H1 (cell line): ENCODE measurements around the gene JAKMIP1. TPM values are rescaled to one million over a fixed set of nuclear protein-coding genes. Genes with fewer than 3 reads are reported as not detected.

Experiments
- CTCF ChIA-PET: fragments of 300-600 bp; sonication (Branson Sonifier 250); formaldehyde crosslinking; loops from one replicate; lab custom pipeline; 2021; ENCODE audit not compliant: partially characterized antibody; lab: Charles Lee
- POLR2A ChIA-PET: fragments of 300-600 bp; sonication (Branson Sonifier 250); formaldehyde crosslinking; loops from one replicate; lab custom pipeline; 2021; ENCODE audit warnings: inconsistent platforms; ENCODE audit not compliant: partially characterized antibody; lab: Charles Lee
- DNase-seq, 2 experiments: peaks; one replicate each; pipeline versions ENCODE4 v3.0.0 to v3.0.0-alpha.2; 2010 to 2022; ENCODE audit warnings: low spot score in 2 of 2, low read depth in 1 of 2, mixed read lengths in 1 of 2
- FAIRE-seq: peaks from 2 replicates; lab custom pipeline; 2011; peaks lifted over from hg19 to GRCh38; lab: Jason Lieb, UNC
- H2AFZ ChIP-seq: 2 replicates; pipeline ENCODE4 v1.8.1; 2012; ENCODE audit warnings: low read length, inconsistent platforms
- H2AK5ac ChIP-seq: 2 replicates; pipeline ENCODE4 v1.6.1; 2013; ENCODE audit warnings: low read depth, low read length
- H2BK120ac ChIP-seq: replicated peaks from 2 replicates; pipeline ENCODE3; 2013; ENCODE audit warnings: low read depth, low read length, inconsistent platforms
- H2BK12ac ChIP-seq: 2 replicates; pipeline ENCODE4 v1.6.1; 2013; ENCODE audit warnings: low read depth, low read length
- H2BK15ac ChIP-seq: 2 replicates; pipeline ENCODE4 v1.6.1; 2013; ENCODE audit warnings: low read length
- H2BK20ac ChIP-seq: 2 replicates; pipeline ENCODE4 v1.6.1; 2013; ENCODE audit warnings: low read length
- H2BK5ac ChIP-seq: 2 replicates; pipeline ENCODE4 v1.6.1; 2013; ENCODE audit warnings: low read depth, low read length
- H3K14ac ChIP-seq: 2 replicates; pipeline ENCODE4 v1.6.1; 2013; ENCODE audit warnings: inconsistent platforms; ENCODE audit not compliant: insufficient read length
- H3K18ac ChIP-seq: 2 replicates; pipeline ENCODE4 v1.6.1; 2013; ENCODE audit warnings: low read length; ENCODE audit errors: extremely low read depth
- H3K23ac ChIP-seq: 2 replicates; pipeline ENCODE4 v1.6.1; 2013; ENCODE audit warnings: inconsistent platforms; ENCODE audit not compliant: insufficient read length
- H3K23me2 ChIP-seq: 2 replicates; pipeline ENCODE4 v1.6.1; 2013; ENCODE audit warnings: low read depth, low read length
- H3K27ac ChIP-seq: 2 replicates; pipeline ENCODE4 v1.6.1; 2011; ENCODE audit warnings: low read depth, low read length, inconsistent platforms
- H3K27me3 ChIP-seq, 4 experiments: replicated peaks in 1 of 4; 1 replicate in 1 of 4; 2 replicates in 3 of 4; pipeline versions ENCODE4 v1.6.1 to v1.8.1; 2011 to 2013; ENCODE audit warnings: low read length in 3 of 4, mild to moderate bottlenecking in 3 of 4, inconsistent platforms in 2 of 4, mixed read lengths in 2 of 4, moderate library complexity in 1 of 4; ENCODE audit not compliant: control insufficient read depth in 3 of 4, insufficient read depth in 3 of 4; ENCODE audit errors: extremely low read depth in 1 of 4
- H3K36me3 ChIP-seq, 4 experiments: 2 replicates each; pipeline versions ENCODE4 v1.6.1 to v1.8.1; 2011 to 2013; ENCODE audit warnings: mild to moderate bottlenecking in 4 of 4, low read length in 3 of 4, moderate library complexity in 2 of 4, control low read depth in 1 of 4, inconsistent platforms in 1 of 4; ENCODE audit not compliant: insufficient read depth in 4 of 4, control insufficient read depth in 2 of 4
- H3K4ac ChIP-seq: replicated peaks from 2 replicates; pipeline ENCODE3; 2013; ENCODE audit warnings: low read length, low read depth, mixed read lengths, inconsistent platforms; ENCODE audit not compliant: insufficient read length
- H3K4me1 ChIP-seq, 4 experiments: replicated peaks in 1 of 4; 1 replicate in 1 of 4; 2 replicates in 3 of 4; pipeline versions ENCODE4 v1.6.1 to v1.8.1; 2011 to 2013; ENCODE audit warnings: low read length in 3 of 4, inconsistent platforms in 2 of 4, mixed read lengths in 1 of 4; ENCODE audit not compliant: insufficient read depth in 4 of 4, control insufficient read depth in 3 of 4
- H3K4me2 ChIP-seq, 2 experiments: 2 replicates each; pipeline versions ENCODE4 v1.6.1 to v1.8.1; 2011 to 2013; ENCODE audit warnings: low read depth in 2 of 2, low read length in 2 of 2, control low read depth in 1 of 2, inconsistent platforms in 1 of 2, mild to moderate bottlenecking in 1 of 2; ENCODE audit not compliant: insufficient read depth in 1 of 2
- H3K4me3 ChIP-seq, 4 experiments: fragments of 200-600, 300-600 bp in 1 of 4; sonication (generic), shearing (Covaris generic), sonication (Bioruptor Twin) in 1 of 4; 2 replicates each; pipeline versions ENCODE4 v1.5.1 to v1.8.1; 2011 to 2016; ENCODE audit warnings: low read length in 4 of 4, low read depth in 3 of 4, control low read depth in 2 of 4, inconsistent platforms in 2 of 4, mild to moderate bottlenecking in 2 of 4, mixed read lengths in 1 of 4, moderate library complexity in 1 of 4; ENCODE audit not compliant: insufficient read depth in 2 of 4; ENCODE audit errors: extremely low read depth in 1 of 4
- H3K56ac ChIP-seq: replicated peaks from 2 replicates; pipeline ENCODE3; 2013; ENCODE audit warnings: low read depth, mild to moderate bottlenecking, mixed read lengths, low read length, inconsistent platforms; ENCODE audit not compliant: insufficient read length
- H3K79me1 ChIP-seq: 2 replicates; pipeline ENCODE4 v1.6.1; 2013; ENCODE audit warnings: low read depth, low read length, control low read depth
- H3K79me2 ChIP-seq, 2 experiments: 2 replicates each; pipeline versions ENCODE4 v1.6.1 to v1.8.1; 2012 to 2013; ENCODE audit warnings: low read length in 2 of 2, mild to moderate bottlenecking in 2 of 2, inconsistent platforms in 1 of 2; ENCODE audit not compliant: insufficient read depth in 2 of 2, control insufficient read depth in 1 of 2
- H3K9ac ChIP-seq, 4 experiments: replicated peaks in 1 of 4; 1 replicate in 1 of 4; 2 replicates in 3 of 4; pipeline versions ENCODE4 v1.6.1 to v1.8.1; 2011 to 2013; ENCODE audit warnings: low read depth in 3 of 4, low read length in 3 of 4, control low read depth in 2 of 4, mild to moderate bottlenecking in 2 of 4, moderate library complexity in 2 of 4, inconsistent platforms in 1 of 4; ENCODE audit errors: extremely low read depth in 1 of 4
- H3K9me3 ChIP-seq, 2 experiments: 2 replicates each; pipeline versions ENCODE4 v1.6.1 to v1.8.1; 2012 to 2013; ENCODE audit warnings: mild to moderate bottlenecking in 2 of 2, moderate library complexity in 2 of 2, control low read depth in 1 of 2, inconsistent platforms in 1 of 2, low read depth in 1 of 2, low read length in 1 of 2, mixed read lengths in 1 of 2; ENCODE audit not compliant: insufficient read depth in 2 of 2
- H4K20me1 ChIP-seq, 2 experiments: replicated peaks in 1 of 2; 2 replicates each; pipeline versions ENCODE3 to v1.8.1; 2011 to 2013; ENCODE audit warnings: inconsistent platforms in 2 of 2, low read length in 2 of 2, mild to moderate bottlenecking in 1 of 2; ENCODE audit not compliant: insufficient read depth in 2 of 2, control insufficient read depth in 1 of 2
- H4K5ac ChIP-seq: 2 replicates; pipeline ENCODE4 v1.6.1; 2013; ENCODE audit warnings: low read length, low read depth, mixed read lengths, inconsistent platforms; ENCODE audit not compliant: insufficient read length
- H4K8ac ChIP-seq: 2 replicates; pipeline ENCODE4 v1.8.0; 2013; ENCODE audit warnings: mild to moderate bottlenecking, moderate library complexity, low read length, inconsistent platforms; ENCODE audit not compliant: insufficient read depth; ENCODE audit errors: extremely low read depth
- H4K91ac ChIP-seq: replicated peaks from 2 replicates; pipeline ENCODE3; 2013; ENCODE audit warnings: low read length, mixed read lengths, inconsistent platforms; ENCODE audit not compliant: insufficient read length
- CEBPB ChIP-seq: IDR thresholded peaks from 2 replicates; pipeline ENCODE4 v1.6.1; 2012; ENCODE audit warnings: low read depth, low read length
- CHD2 ChIP-seq: IDR thresholded peaks from 2 replicates; pipeline ENCODE4 v1.6.1; 2012; ENCODE audit warnings: low read length, improper control_type of control experiment
- EP300 ChIP-seq, 2 experiments: IDR thresholded peaks; 1 replicate in 1 of 2; 2 replicates in 1 of 2; pipeline ENCODE4 v1.6.1; 2011 to 2012; ENCODE audit warnings: low read depth in 2 of 2, low read length in 2 of 2, mild to moderate bottlenecking in 2 of 2, borderline replicate concordance in 1 of 2, inconsistent platforms in 1 of 2, moderate library complexity in 1 of 2
- GTF2F1 ChIP-seq: IDR thresholded peaks from 2 replicates; pipeline ENCODE4 v1.6.1; 2012; ENCODE audit warnings: low read depth, low read length, improper control_type of control experiment, borderline replicate concordance
- HDAC6 ChIP-seq: IDR thresholded peaks from one replicate; pipeline ENCODE4 v1.7.1; 2012; ENCODE audit warnings: low read depth, mild to moderate bottlenecking, inconsistent platforms, low read length, moderate library complexity
- JUND ChIP-seq: IDR thresholded peaks from 2 replicates; pipeline ENCODE4 v1.6.1; 2011; ENCODE audit warnings: mild to moderate bottlenecking, improper control_type of control experiment, low read length
- KDM5A ChIP-seq: fragments of 200-600 bp; IDR thresholded peaks from 2 replicates; pipeline ENCODE4 v1.7.1; 2012; ENCODE audit warnings: mild to moderate bottlenecking, low read length, inconsistent platforms, mixed read lengths
- NANOG ChIP-seq: IDR thresholded peaks from 2 replicates; pipeline ENCODE4 v1.6.1; 2011; ENCODE audit warnings: low read length, low read depth, mild to moderate bottlenecking, inconsistent platforms; ENCODE audit not compliant: insufficient read depth, poor library complexity, severe bottlenecking
- PHF8 ChIP-seq: fragments of 200-600 bp; sonication (generic); conservative IDR thresholded peaks from 2 replicates; pipeline ENCODE4 v1.7.1; 2012; ENCODE audit warnings: low read depth, mild to moderate bottlenecking, inconsistent platforms, low read length, moderate library complexity
- POLR2A ChIP-seq, 2 experiments: IDR thresholded peaks; 1 replicate in 1 of 2; 2 replicates in 1 of 2; pipeline ENCODE4 v1.6.1; 2011; ENCODE audit warnings: low read depth in 2 of 2, low read length in 2 of 2, mild to moderate bottlenecking in 2 of 2; ENCODE audit errors: control extremely low read depth in 1 of 2
- POLR2AphosphoS5 ChIP-seq: IDR thresholded peaks from 2 replicates; pipeline ENCODE4 v1.6.1; 2011; ENCODE audit warnings: low read depth, low read length
- RBBP5 ChIP-seq: IDR thresholded peaks from 2 replicates; pipeline ENCODE4 v1.7.1; 2012; ENCODE audit warnings: low read depth, mild to moderate bottlenecking, inconsistent platforms, low read length, moderate library complexity, borderline replicate concordance
- SIRT6 ChIP-seq: IDR thresholded peaks from one replicate; pipeline ENCODE4 v1.7.1; 2012; ENCODE audit warnings: low read length, inconsistent platforms
- YY1 ChIP-seq: IDR thresholded peaks from 2 replicates; pipeline ENCODE4 v1.6.1; 2011; ENCODE audit warnings: low read depth, mild to moderate bottlenecking, low read length
- WGBS, 2 experiments: shearing (Covaris generic) in 1 of 2; methylation state at CpG; one replicate each; pipeline versions ENCODE4 v1.1.6 to v1.1.7; 2013 to 2015; ENCODE audit warnings: low lambda C conversion rate in 2 of 2, mixed read lengths in 2 of 2, inconsistent platforms in 1 of 2, low coverage in 1 of 2, missing lambda C conversion rate in 1 of 2; ENCODE audit not compliant: insufficient replicate concordance in 2 of 2, insufficient coverage in 1 of 2, insufficient read length in 1 of 2; ENCODE audit errors: extremely low coverage in 1 of 2, missing lambda C conversion rate in 1 of 2; 5-methylcytosine and 5-hydroxymethylcytosine counted together
- polyA plus RNA-seq, 7 experiments: library from polyadenylated mRNA; depleted of rRNA in 3 of 7; stranded (reverse) in 5 of 7; unstranded in 2 of 7; fragments of >200 nt in 5 of 7; fragments of 200-250 nt in 2 of 7; gene quantifications; 1 replicate in 5 of 7; 2 replicates in 1 of 7; 4 replicates in 1 of 7; pipeline versions ENCODE4 v1.2.1 to v1.2.3, GENCODE V29; 2011 to 2013; ENCODE audit warnings: missing spikeins in 2 of 7, mixed read lengths in 2 of 7
- total RNA-seq: library from RNA; stranded (reverse); fragmentation: NEBNext Ultra II Directional; extraction: Animal tissue kit (Norgen Biotek cat#: 25700); gene quantifications from 2 replicates; pipeline ENCODE4 v1.2.1, GENCODE V29; 2021

The JAKMIP1 gene
- total and polyA plus RNA-seq, 2 of the 8 experiments (the other 6 are each of a cell fraction or from before 2014, with no cell fraction given): 2.5 to 4.4 TPM

- H3K36me3 ChIP-seq: no peaks in the 10 kb centered on the region
- H3K9me3 ChIP-seq: no peaks in the 10 kb centered on the region
- H3K27me3 ChIP-seq: 0 out of 7 replicates have a peak, but pooled peaks cover 0 to 3% (median 0%) of the 10 kb centered on the region in 4 experiments
- H3K14ac ChIP-seq: no peak overlapping the region
- no peak overlapping the region for H2BK5ac ChIP-seq
- no peak for DNase-seq
- no peaks in the 10 kb centered on the region for H3K79me2 ChIP-seq
- no peak overlapping the region for H3K23ac ChIP-seq
- H3K4me3 ChIP-seq: no peak overlapping the region
- H4K5ac ChIP-seq: no peak overlapping the region
- 91% methylated on average over 16 of the region's 16 CpGs; no CpG with 5 or more reads in 1 of the 2 experiments for WGBS, 2 experiments
- H3K4me2 ChIP-seq: no peak overlapping the region
- H3K4me1 ChIP-seq: peaks cover 0 to 8% (median 2%) of the 10 kb centered on the region in 4 experiments; a peak in 3 of 7 replicates
- ChIA-PET POLR2A (no interaction called here), CTCF (interaction anchor here (0.6 to 7.7 kb wide), 11 partner anchors 8 to 90 kb away, joined by 3 to 111 read pairs (median 4); no protein-coding TSS in a partner anchor)
- H3K4ac ChIP-seq: no peak overlapping the region
- H3K56ac ChIP-seq: no peak overlapping the region
- no peak overlapping the region for H2BK12ac ChIP-seq
- H4K20me1 ChIP-seq: no peaks in the 10 kb centered on the region
- no peak overlapping the region for H4K91ac ChIP-seq
- no peak overlapping the region for H3K9ac ChIP-seq
- H4K8ac ChIP-seq: no peak overlapping the region
- H3K27ac ChIP-seq: no peak overlapping the region
- H2BK120ac ChIP-seq: no peak overlapping the region
- no peak overlapping the region for H2BK15ac ChIP-seq
- no peak overlapping the region for H2BK20ac ChIP-seq
- H3K23me2 ChIP-seq: no peaks in the 10 kb centered on the region
- H2AK5ac ChIP-seq: no peak overlapping the region
- H3K18ac ChIP-seq: no peak overlapping the region
- FAIRE-seq: no peak
- H2AFZ ChIP-seq: no peak overlapping the region
- H3K79me1 ChIP-seq: no peaks in the 10 kb centered on the region
- TF ChIP-seq SIRT6 (no peak), POLR2A (IDR thresholded peaks at IDR 0.05; ENCODE audit: control extremely low read depth in 1 of 2, low read depth in 2 of 2, low read length in 2 of 2) (no peak), KDM5A (no peak), EP300 (IDR thresholded peaks at IDR 0.05; ENCODE audit: borderline replicate concordance in 1 of 2, low read depth in 2 of 2, low read length in 2 of 2) (no peak), CHD2 (no peak), GTF2F1 (no peak), PHF8 (no peak), CEBPB (no peak), POLR2AphosphoS5 (no peak), HDAC6 (no peak), RBBP5 (no peak), JUND (no peak), YY1 (no peak), NANOG (no peak)
These were observed 115.2 kb downstream of the JAKMIP1 start for GRCh38 chr4:6085028-6085690.
